Stimulated activated CD8-positive, alpha-beta memory T cell treated with anti-CD3 and anti-CD28 coated beads, Interleukin-4, amount 100 ng/mL, for 4 hours (primary cell): ENCODE measurements around the gene CRYBB2.
"Not testable (repeated sequence)": the region's sequence is repeated elsewhere in the genome, so short reads cannot be mapped to it uniquely, and the experiment has no call there.

Experiments used
- DNase-seq, 2 donors: peaks; one replicate each; pipeline ENCODE4 v3.0.0-alpha.2; 2020; ENCODE audit warnings: low read depth in 2 of 2, low spot score in 1 of 2

Gene CRYBB2

GRCh38 chr22:25219211-25219689, at the start of gene CRYBB2:
Gene CRYBB2 (plus strand): TSS chr22:25219639. CDS start chr22:25221430, 1,791 bp downstream.
- no peak for DNase-seq

- no peak for DNase-seq
Measured at GRCh38 chr22:25170426-25170980, 48.9 kb upstream of the CRYBB2 start.

GRCh38 chr22:25172153-25172552, 47.3 kb upstream of the CRYBB2 start:
- DNase-seq = no peak

- no peak for DNase-seq
Measured at GRCh38 chr22:25174156-25174887, 45.1 kb upstream of the CRYBB2 start.

GRCh38 chr22:25174888-25175411, 44.5 kb upstream of the CRYBB2 start:
- no peak for DNase-seq

- DNase-seq = no peak
Measured at GRCh38 chr22:25176175-25176574, 43.3 kb upstream of the CRYBB2 start.

GRCh38 chr22:25176799-25177198, 42.6 kb upstream of the CRYBB2 start:
- no peak for DNase-seq

- no peak for DNase-seq
Measured at GRCh38 chr22:25177226-25177625, 42.2 kb upstream of the CRYBB2 start.

GRCh38 chr22:25177895-25178294, 41.5 kb upstream of the CRYBB2 start:
- DNase-seq = no peak

GRCh38 chr22:25178348-25178747, 41.1 kb upstream of the CRYBB2 start:
- DNase-seq = not testable (repeated sequence)

- DNase-seq = not testable (repeated sequence)
Measured at GRCh38 chr22:25178869-25179631, 40.4 kb upstream of the CRYBB2 start.

GRCh38 chr22:25182131-25183110, 37.0 kb upstream of the CRYBB2 start:
- DNase-seq = no peak

- no peak for DNase-seq
Measured at GRCh38 chr22:25183949-25184619, 35.4 kb upstream of the CRYBB2 start.

- DNase-seq = no peak
Measured at GRCh38 chr22:25186140-25186539, 33.3 kb upstream of the CRYBB2 start.

- DNase-seq = no peak
Measured at GRCh38 chr22:25187469-25187868, 32.0 kb upstream of the CRYBB2 start.

GRCh38 chr22:25192406-25192805, 27.0 kb upstream of the CRYBB2 start:
- DNase-seq = no peak

GRCh38 chr22:25193130-25193529, 26.3 kb upstream of the CRYBB2 start:
- no peak for DNase-seq

GRCh38 chr22:25193548-25193947, 25.9 kb upstream of the CRYBB2 start:
- no peak for DNase-seq

- DNase-seq = no peak
Measured at GRCh38 chr22:25196326-25196725, 23.1 kb upstream of the CRYBB2 start.

GRCh38 chr22:25197340-25197739, 22.1 kb upstream of the CRYBB2 start:
- DNase-seq = no peak
